K562 (cell line): ENCODE measurements around the gene SPEF1. TPM values are rescaled to one million over a fixed set of nuclear protein-coding genes. Genes with fewer than 3 reads are reported as not detected.

Experiments
- CREM ChIP-seq: IDR thresholded peaks from 2 replicates; pipeline ENCODE4 v1.6.1; 2014; ENCODE audit warnings: antibody characterized with exemption, low read depth
- CTCF ChIP-seq, 3 experiments: IDR thresholded peaks in 2 of 3; conservative IDR thresholded peaks in 1 of 3; 2 replicates each; pipeline ENCODE4 v1.5.1; 2011 to 2012; ENCODE audit warnings: low read length in 3 of 3, mild to moderate bottlenecking in 3 of 3, control low read depth in 2 of 3, improper control_type of control experiment in 1 of 3, inconsistent platforms in 1 of 3, low read depth in 1 of 3, mixed read lengths in 1 of 3, moderate library complexity in 1 of 3; ENCODE audit not compliant: insufficient read depth in 2 of 3
- FOXO4 ChIP-seq: fragments of 450-650 bp; formaldehyde crosslinking; IDR thresholded peaks from 2 replicates; pipeline ENCODE4 v1.4.0; 2020; ENCODE audit warnings: mild to moderate bottlenecking, moderate library complexity
- HLTF ChIP-seq: fragments of 450-650 bp; IDR thresholded peaks from 2 replicates; pipeline ENCODE4 v1.6.1; 2016
- HMGN3 ChIP-seq: IDR thresholded peaks from 2 replicates; pipeline ENCODE4 v1.6.1; 2011; ENCODE audit warnings: borderline replicate concordance, low read depth, mild to moderate bottlenecking, mixed read lengths, low read length; ENCODE audit not compliant: insufficient read length; ENCODE audit errors: extremely low read depth
- KDM2B ChIP-seq: fragments of 250-450 bp; sonication (Bioruptor Pico); IDR thresholded peaks from 2 replicates; pipeline ENCODE4 v1.8.0; 2021; ENCODE audit warnings: mild to moderate bottlenecking, moderate library complexity
- KLF6 ChIP-seq: fragments of 250-450 bp; sonication (Bioruptor Pico); IDR thresholded peaks from 2 replicates; pipeline ENCODE4 v1.4.0; 2020; ENCODE audit warnings: mild to moderate bottlenecking, moderate library complexity, borderline replicate concordance
- NEUROD1 ChIP-seq: fragments of 150-350 bp; IDR thresholded peaks from 2 replicates; pipeline ENCODE4 v1.6.1; 2014; ENCODE audit warnings: borderline replicate concordance, low read length, low read depth; ENCODE audit not compliant: partially characterized antibody
- NFE2 ChIP-seq: IDR thresholded peaks from 2 replicates; pipeline ENCODE4 v1.6.1; 2014; ENCODE audit warnings: antibody characterized with exemption, low read depth
- NR3C1 ChIP-seq: sonication (generic); formaldehyde crosslinking; IDR thresholded peaks from 2 replicates; pipeline ENCODE4 v1.8.1; 2022; ENCODE audit warnings: missing genetic modification reagents
- NRF1 ChIP-seq, 2 experiments: fragments of 450-650 bp; IDR thresholded peaks in 1 of 2; conservative IDR thresholded peaks in 1 of 2; 2 replicates each; pipeline ENCODE4 v1.6.1; 2014; ENCODE audit warnings: mild to moderate bottlenecking in 2 of 2
- RB1 ChIP-seq: fragments of 450-650 bp; IDR thresholded peaks from 2 replicates; pipeline ENCODE4 v1.6.1; 2017; ENCODE audit warnings: low read depth, mild to moderate bottlenecking
- RNF219 ChIP-seq: fragments of 250-450 bp; sonication (Bioruptor Pico); IDR thresholded peaks from 2 replicates; pipeline ENCODE4 v1.5.0; 2022; ENCODE audit warnings: mild to moderate bottlenecking
- SMAD4 ChIP-seq: fragments of 250-450 bp; sonication (Bioruptor Pico); conservative IDR thresholded peaks from 2 replicates; pipeline ENCODE4 v1.8.0; 2021; ENCODE audit warnings: inconsistent platforms, mild to moderate bottlenecking, moderate library complexity
- SP1 ChIP-seq: sonication (generic); formaldehyde crosslinking; IDR thresholded peaks from 2 replicates; pipeline ENCODE4 v1.8.1; 2022; ENCODE audit warnings: mild to moderate bottlenecking, missing genetic modification reagents
- TEAD1 ChIP-seq, 2 experiments: fragments of 450-650 bp in 1 of 2; sonication (generic) in 1 of 2; formaldehyde crosslinking; IDR thresholded peaks; 2 replicates each; pipeline versions ENCODE4 v1.4.0 to v1.8.0; 2020 to 2022; ENCODE audit warnings: mild to moderate bottlenecking in 2 of 2, missing genetic modification reagents in 1 of 2
- THAP12 ChIP-seq: fragments of 250-450 bp; sonication (Bioruptor Pico); IDR thresholded peaks from 2 replicates; pipeline ENCODE4 v1.9.0; 2021; ENCODE audit warnings: mild to moderate bottlenecking, inconsistent platforms
- ZNF124 ChIP-seq: sonication (generic); formaldehyde crosslinking; IDR thresholded peaks from 2 replicates; pipeline ENCODE4 v1.8.1; 2022; ENCODE audit warnings: missing genetic modification reagents
- ZNF57 ChIP-seq: fragments of 450-650 bp; formaldehyde crosslinking; IDR thresholded peaks from 2 replicates; pipeline ENCODE4 v1.4.0; 2020; ENCODE audit warnings: mild to moderate bottlenecking, moderate library complexity
- polyA plus RNA-seq, 8 experiments: library from polyadenylated mRNA; depleted of rRNA in 4 of 8; stranded (reverse) in 5 of 8; unstranded in 3 of 8; fragments of >200 nt; fragmentation: Nextera tagmentation in 2 of 8; fragmentation: Illumina TruSeq in 1 of 8; extraction: Ambion mirVana in 2 of 8; extraction: Trizol in 1 of 8; gene quantifications; 2 replicates each; pipeline versions ENCODE4 v1.2.1 to v1.2.3, GENCODE V29; 2011 to 2014; ENCODE audit warnings: inconsistent platforms in 1 of 8, missing spikeins in 1 of 8
- total RNA-seq, 7 experiments: library from RNA; depleted of rRNA in 6 of 7; stranded (reverse); fragments of >200 nt in 6 of 7; fragmentation: Illumina TruSeq in 2 of 7; extraction: Trizol in 2 of 7; gene quantifications; 2 replicates each; pipeline versions ENCODE4 v1.2.1 to v1.2.3, GENCODE V29; 2011 to 2021; ENCODE audit warnings: low replicate concordance in 1 of 7

The SPEF1 gene
- total and polyA plus RNA-seq, 9 of the 15 experiments (the other 6 are each of a cell fraction or from before 2014, with no cell fraction given): not detected

GRCh38 chr20:3820048-3820900 lies 39.0 kb upstream of the SPEF1 start, which contains the start of gene AP5S1 (continued):
- TF ChIP-seq CTCF (IDR thresholded peaks at IDR 0.05 in 2 of 3, conservative IDR thresholded peaks at IDR 0.05 in 1 of 3; ENCODE audit: insufficient read depth in 2 of 3, low read depth in 1 of 3, low read length in 3 of 3) (peak; percentile 84 to 93 (median 91)), NEUROD1 (peak; percentile 59), TEAD1 (CRISPR knock-in tag; IDR thresholded peaks at IDR 0.05) (peak in 1 of 2 experiments; percentile 73; a peak in 1 of 4 replicates), ZNF124 (no peak), KDM2B (CRISPR knock-in tag) (0 out of 2 replicates have a peak, but pooled peaks have one; percentile 8), RNF219 (no peak), HMGN3 (peak; percentile 81), SP1 (CRISPR knock-in tag) (peak; percentile 85), NRF1 (conservative IDR thresholded peaks at IDR 0.05 in 1 of 2, IDR thresholded peaks at IDR 0.05 in 1 of 2) (peak; percentile 95 to 96), FOXO4 (CRISPR knock-in tag) (no peak), KLF6 (CRISPR knock-in tag) (peak; percentile 15; the same call in 1 of the 2 replicates), RB1 (peak; percentile 88), THAP12 (no peak; the same call in 1 of the 2 replicates), NFE2 (0 out of 2 replicates have a peak, but pooled peaks have one; percentile 7), HLTF (0 out of 2 replicates have a peak, but pooled peaks have one; percentile 48), CREM (peak; percentile 100), ZNF57 (CRISPR knock-in tag) (no peak), NR3C1 (CRISPR knock-in tag) (peak; percentile 85), SMAD4 (CRISPR knock-in tag) (peak; percentile 92)
